Measurements from ENCODE around the gene RGS14.
A peak's percentile ranks its signal among the peaks of the same experiment; 100 is the strongest.

Gene RGS14, protein sequence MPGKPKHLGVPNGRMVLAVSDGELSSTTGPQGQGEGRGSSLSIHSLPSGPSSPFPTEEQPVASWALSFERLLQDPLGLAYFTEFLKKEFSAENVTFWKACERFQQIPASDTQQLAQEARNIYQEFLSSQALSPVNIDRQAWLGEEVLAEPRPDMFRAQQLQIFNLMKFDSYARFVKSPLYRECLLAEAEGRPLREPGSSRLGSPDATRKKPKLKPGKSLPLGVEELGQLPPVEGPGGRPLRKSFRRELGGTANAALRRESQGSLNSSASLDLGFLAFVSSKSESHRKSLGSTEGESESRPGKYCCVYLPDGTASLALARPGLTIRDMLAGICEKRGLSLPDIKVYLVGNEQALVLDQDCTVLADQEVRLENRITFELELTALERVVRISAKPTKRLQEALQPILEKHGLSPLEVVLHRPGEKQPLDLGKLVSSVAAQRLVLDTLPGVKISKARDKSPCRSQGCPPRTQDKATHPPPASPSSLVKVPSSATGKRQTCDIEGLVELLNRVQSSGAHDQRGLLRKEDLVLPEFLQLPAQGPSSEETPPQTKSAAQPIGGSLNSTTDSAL

GRCh38 chr5:177357459-177358351 lies at the start of gene RGS14:
TSS of gene RGS14 (plus strand) at chr5:177357924. CDS start at chr5:177358025, 101 bp downstream.
- no peak for DNase-seq (ENCODE audit: insufficient read length, low spot score)
- FAIRE-seq = no peak
- no peak for TF ChIP-seq CTCF (IDR thresholded peaks at IDR 0.05; ENCODE audit: insufficient read depth, missing control alignments)

DNA sequence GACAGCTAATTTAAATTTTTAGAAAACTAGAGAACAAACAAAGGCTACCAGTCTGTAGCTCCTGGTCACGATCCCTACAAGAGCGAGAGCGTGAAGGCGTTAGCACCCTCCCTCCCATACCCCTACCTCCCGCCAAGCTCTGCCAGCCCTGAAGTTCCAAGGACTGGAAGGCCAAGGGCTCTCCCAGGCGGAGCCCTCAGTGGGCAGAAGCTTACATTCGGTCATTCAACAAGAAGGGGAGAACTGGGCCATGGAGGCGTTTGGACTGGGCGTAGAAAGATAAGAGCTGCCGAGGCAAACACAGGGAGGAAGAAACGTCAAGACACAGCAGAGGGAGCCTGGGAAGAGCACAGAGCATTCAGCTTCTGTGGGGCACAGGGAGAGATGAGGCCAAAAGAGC lies 49.0 kb upstream of the RGS14 start:
- FAIRE-seq (no peak), DNase-seq (ENCODE audit: insufficient read length, low spot score) (no peak)
- no peak for TF ChIP-seq CTCF (IDR thresholded peaks at IDR 0.05; ENCODE audit: insufficient read depth, missing control alignments)

DNA sequence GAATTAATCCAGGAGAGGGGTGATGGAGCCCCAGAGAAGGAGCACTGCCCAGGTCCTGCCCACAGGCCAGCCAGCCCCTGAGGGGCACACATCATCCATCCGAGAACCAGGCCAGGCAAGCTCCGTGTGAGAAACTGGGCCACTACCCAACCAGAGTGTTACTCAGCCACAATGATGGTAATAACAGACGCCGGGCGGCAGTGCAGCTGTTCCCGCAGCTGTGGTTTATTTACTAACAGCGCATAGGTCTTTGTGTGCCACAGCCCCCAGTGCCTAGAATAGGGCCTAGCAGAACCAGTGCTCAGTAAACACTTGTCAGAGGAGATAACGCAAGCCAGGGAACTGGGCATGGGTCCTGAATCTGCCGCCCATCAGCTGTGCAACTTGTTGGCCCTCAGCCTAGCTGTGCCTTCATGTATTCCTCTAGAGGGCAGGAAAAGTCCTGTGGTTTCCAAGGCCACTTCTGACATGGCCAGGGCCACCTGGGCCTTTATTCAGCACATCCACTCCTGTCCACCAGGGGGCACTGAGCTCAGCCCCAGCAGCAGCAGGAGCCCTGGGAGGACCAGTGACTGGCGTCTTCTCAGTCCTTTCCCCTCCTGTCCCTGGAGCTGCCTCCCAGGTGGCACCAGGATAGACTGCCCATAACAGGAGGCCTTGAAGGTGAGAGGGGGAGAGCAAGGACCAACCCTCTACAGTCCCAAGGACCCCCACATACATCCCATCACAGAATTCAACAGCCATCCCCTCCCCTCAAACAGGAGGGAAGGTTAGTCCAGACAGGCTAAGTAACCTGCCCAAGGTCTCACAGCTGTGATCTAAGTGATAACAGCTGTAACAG lies 48.2 kb upstream of the RGS14 start:
- DNase-seq (ENCODE audit: insufficient read length, low spot score) = peak; percentile 59
- TF ChIP-seq CTCF (IDR thresholded peaks at IDR 0.05; ENCODE audit: insufficient read depth, missing control alignments) = peak; percentile 89
- FAIRE-seq = no peak

DNA sequence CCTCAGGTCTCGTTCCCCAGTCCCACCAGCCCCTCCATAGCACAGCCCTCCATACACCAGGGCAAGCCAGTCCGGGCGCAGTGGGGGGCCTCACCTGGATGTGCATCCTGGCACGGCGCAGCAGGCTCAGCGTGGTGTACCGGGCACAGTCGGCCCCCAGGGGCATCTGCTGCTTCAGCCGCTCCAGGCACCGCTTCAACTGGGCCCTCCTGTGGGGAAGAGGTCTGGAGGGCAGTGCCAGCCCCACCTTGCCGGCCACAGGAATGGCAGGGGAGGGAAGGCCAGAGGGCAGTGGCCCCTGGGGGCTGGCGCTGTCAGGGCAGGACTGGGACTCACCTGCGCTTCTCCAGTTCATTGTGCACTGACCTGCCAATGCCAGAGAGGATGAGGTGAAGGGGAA lies 47.4 kb upstream of the RGS14 start:
- no peak for TF ChIP-seq CTCF (IDR thresholded peaks at IDR 0.05; ENCODE audit: insufficient read depth, missing control alignments)
- FAIRE-seq = no peak

DNA sequence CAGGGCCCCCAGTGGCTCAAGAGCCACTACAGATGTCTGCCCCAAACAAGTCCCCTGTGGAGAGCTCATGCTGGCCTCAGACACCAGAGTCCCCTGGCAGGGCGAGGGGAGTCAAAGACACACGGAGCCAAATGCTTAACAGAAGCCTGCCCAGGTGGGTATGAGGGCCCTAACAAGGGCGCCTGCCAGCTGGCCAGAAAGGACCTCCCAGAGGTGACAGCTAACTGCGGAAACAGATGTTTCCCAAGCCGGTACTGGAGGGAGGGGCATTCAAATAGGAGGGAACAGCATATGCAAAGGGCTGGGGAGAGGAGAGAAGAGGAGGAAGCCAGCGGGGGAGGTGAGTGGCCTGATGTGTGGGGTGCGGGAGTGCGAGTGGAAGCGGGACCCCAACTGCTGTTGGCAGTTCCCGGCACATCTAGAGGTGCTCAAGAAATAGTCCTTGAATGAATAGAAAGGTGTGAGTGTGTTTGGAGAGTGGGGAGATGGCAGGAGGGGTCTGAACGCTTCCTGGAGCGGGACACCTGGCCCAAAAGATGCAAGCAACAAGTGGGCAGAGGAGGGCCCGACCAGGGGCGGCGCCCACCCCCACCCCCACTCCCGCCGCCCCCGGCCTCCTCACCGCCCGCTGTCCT lies 46.9 kb upstream of the RGS14 start:
- DNase-seq (ENCODE audit: insufficient read length, low spot score) (no peak), FAIRE-seq (no peak)
- no peak for TF ChIP-seq CTCF (IDR thresholded peaks at IDR 0.05; ENCODE audit: insufficient read depth, missing control alignments)

More for the DNA sequence above, 47.4 kb upstream of the RGS14 start:
- no peak for DNase-seq (ENCODE audit: insufficient read length, low spot score)

DNA sequence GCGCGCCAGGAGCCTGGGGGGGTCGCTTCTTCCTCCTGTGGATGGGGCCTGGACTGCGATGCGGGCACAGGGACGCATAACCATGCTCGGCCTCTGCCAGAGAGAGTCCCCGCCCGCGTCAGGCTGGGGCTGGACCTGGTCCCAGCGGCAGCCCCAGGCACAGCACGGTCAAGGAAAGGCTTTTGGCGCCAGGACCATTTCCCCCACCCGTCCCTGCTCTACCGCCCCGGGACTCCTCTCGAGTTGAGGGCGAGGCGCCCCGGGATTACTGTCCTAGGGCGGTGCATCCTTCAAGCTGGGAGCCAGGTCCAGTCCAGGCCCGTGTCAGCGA lies 46.4 kb upstream of the RGS14 start:
- DNase-seq (ENCODE audit: insufficient read length, low spot score) (no peak), FAIRE-seq (no peak)
- TF ChIP-seq CTCF (IDR thresholded peaks at IDR 0.05; ENCODE audit: insufficient read depth, missing control alignments) = no peak
